ENCODE results near the gene CPN2. TPM values are rescaled to one million over a fixed set of nuclear protein-coding genes. Genes with fewer than 3 reads are reported as not detected.

The CPN2 gene
- total RNA-seq, 1 donor from 2014 or later, result not detected

- H3K9ac ChIP-seq (ENCODE audit: low read depth in 1 of 3, low read length in 3 of 3), result no peak overlapping the region
- no peaks in the 10 kb centered on the region for H3K9me3 ChIP-seq (ENCODE audit: control insufficient read depth in 3 of 3, low read length in 3 of 3)
- H3K36me3 ChIP-seq (ENCODE audit: control insufficient read depth in 3 of 3, insufficient read depth in 3 of 3, low read length in 3 of 3), result no peaks in the 10 kb centered on the region
- H3K27ac ChIP-seq (ENCODE audit: low read depth, low read length), result no peak overlapping the region
- H3K4me3 ChIP-seq (ENCODE audit: low read length in 3 of 3), result no peak overlapping the region
- no peaks in the 10 kb centered on the region for H3K4me1 ChIP-seq (ENCODE audit: control insufficient read depth in 3 of 3, insufficient read depth in 3 of 3, low read length in 3 of 3)
- peaks cover 9 to 30% (median 29%) of the 10 kb centered on the region in 3 donors for H3K27me3 ChIP-seq (ENCODE audit: control insufficient read depth in 3 of 3, insufficient read depth in 3 of 3, low read length in 3 of 3)
These were observed 31.7 kb upstream of the CPN2 start for GRCh38 chr3:194382892-194383223.

- Histone ChIP-seq H3K4me1 (ENCODE audit: control insufficient read depth in 3 of 3, insufficient read depth in 3 of 3, low read length in 3 of 3) (no peaks in the 10 kb centered on the region), H3K4me3 (ENCODE audit: low read length in 3 of 3) (no peak overlapping the region), H3K27ac (ENCODE audit: low read depth, low read length) (no peak overlapping the region), H3K27me3 (ENCODE audit: control insufficient read depth in 3 of 3, insufficient read depth in 3 of 3, low read length in 3 of 3) (peaks cover 9 to 30% (median 29%) of the 10 kb centered on the region in 3 donors), H3K36me3 (ENCODE audit: control insufficient read depth in 3 of 3, insufficient read depth in 3 of 3, low read length in 3 of 3) (no peaks in the 10 kb centered on the region), H3K9me3 (ENCODE audit: control insufficient read depth in 3 of 3, low read length in 3 of 3) (no peaks in the 10 kb centered on the region), H3K9ac (ENCODE audit: low read depth in 1 of 3, low read length in 3 of 3) (no peak overlapping the region)
These were observed 31.2 kb upstream of the CPN2 start for GRCh38 chr3:194382196-194382891.

DNA sequence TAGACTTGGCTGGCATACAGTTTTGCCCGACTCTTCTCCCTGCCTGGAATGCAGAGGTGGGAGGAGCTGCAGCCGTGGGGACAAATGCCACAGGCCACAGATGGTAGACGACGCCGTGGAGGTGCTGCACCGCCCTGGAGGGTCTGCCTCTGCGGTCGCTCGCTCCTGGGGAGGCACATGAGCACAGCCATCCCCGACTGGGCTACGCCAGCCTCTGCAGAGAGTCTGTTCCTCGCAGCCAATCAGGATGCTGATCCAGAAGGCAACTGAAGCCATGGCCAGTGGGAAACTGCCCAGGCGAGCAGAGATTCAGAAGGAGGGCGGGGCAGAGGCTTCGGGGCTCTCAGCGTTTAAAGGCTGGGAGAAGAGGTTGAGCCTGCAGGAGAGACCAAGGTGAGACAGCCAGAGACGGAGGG is 30.3 kb upstream of the CPN2 start:
- Histone ChIP-seq H3K4me3 (ENCODE audit: low read length in 3 of 3) (no peak overlapping the region), H3K9ac (ENCODE audit: low read depth in 1 of 3, low read length in 3 of 3) (no peak overlapping the region), H3K27ac (ENCODE audit: low read depth, low read length) (no peak overlapping the region), H3K36me3 (ENCODE audit: control insufficient read depth in 3 of 3, insufficient read depth in 3 of 3, low read length in 3 of 3) (no peaks in the 10 kb centered on the region), H3K9me3 (ENCODE audit: control insufficient read depth in 3 of 3, low read length in 3 of 3) (no peaks in the 10 kb centered on the region), H3K27me3 (ENCODE audit: control insufficient read depth in 3 of 3, insufficient read depth in 3 of 3, low read length in 3 of 3) (peaks cover 10 to 30% (median 29%) of the 10 kb centered on the region in 3 donors), H3K4me1 (ENCODE audit: control insufficient read depth in 3 of 3, insufficient read depth in 3 of 3, low read length in 3 of 3) (no peaks in the 10 kb centered on the region)

DNA sequence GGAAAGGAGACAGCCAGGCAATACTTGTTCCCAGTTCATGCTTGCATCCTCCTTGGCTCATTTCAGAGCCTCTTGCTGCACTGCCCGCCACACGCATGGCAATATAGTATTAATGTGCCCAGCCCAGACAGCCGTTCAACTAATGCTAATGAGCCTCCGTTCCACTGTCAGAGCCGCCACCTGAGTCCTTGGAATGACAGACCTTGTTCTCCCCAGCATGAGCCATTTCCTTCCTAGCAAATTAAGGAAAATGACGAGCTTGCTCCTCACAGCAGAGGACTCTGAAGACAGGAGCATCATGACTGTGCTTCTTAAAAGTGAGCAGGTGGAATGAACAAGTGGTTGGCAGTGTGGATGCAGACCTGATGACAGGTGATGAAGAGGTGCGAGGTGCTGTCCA is 29.2 kb upstream of the CPN2 start:
- Histone ChIP-seq H3K4me3 (ENCODE audit: low read length in 3 of 3) (no peak overlapping the region), H3K27ac (ENCODE audit: low read depth, low read length) (no peak overlapping the region), H3K9me3 (ENCODE audit: control insufficient read depth in 3 of 3, low read length in 3 of 3) (no peaks in the 10 kb centered on the region), H3K4me1 (ENCODE audit: control insufficient read depth in 3 of 3, insufficient read depth in 3 of 3, low read length in 3 of 3) (no peaks in the 10 kb centered on the region), H3K9ac (ENCODE audit: low read depth in 1 of 3, low read length in 3 of 3) (no peak overlapping the region), H3K36me3 (ENCODE audit: control insufficient read depth in 3 of 3, insufficient read depth in 3 of 3, low read length in 3 of 3) (no peaks in the 10 kb centered on the region), H3K27me3 (ENCODE audit: control insufficient read depth in 3 of 3, insufficient read depth in 3 of 3, low read length in 3 of 3) (peaks cover 16 to 37% (median 36%) of the 10 kb centered on the region in 3 donors)

GRCh38 chr3:194379651-194380050 is 28.5 kb upstream of the CPN2 start:
- no peak overlapping the region for H3K9ac ChIP-seq (ENCODE audit: low read depth in 1 of 3, low read length in 3 of 3)
- H3K4me3 ChIP-seq (ENCODE audit: low read length in 3 of 3), result no peak overlapping the region
- no peaks in the 10 kb centered on the region for H3K36me3 ChIP-seq (ENCODE audit: control insufficient read depth in 3 of 3, insufficient read depth in 3 of 3, low read length in 3 of 3)
- no peaks in the 10 kb centered on the region for H3K9me3 ChIP-seq (ENCODE audit: control insufficient read depth in 3 of 3, low read length in 3 of 3)
- H3K27ac ChIP-seq (ENCODE audit: low read depth, low read length), result no peak overlapping the region
- no peaks in the 10 kb centered on the region for H3K4me1 ChIP-seq (ENCODE audit: control insufficient read depth in 3 of 3, insufficient read depth in 3 of 3, low read length in 3 of 3)
- peaks cover 16 to 35% (median 34%) of the 10 kb centered on the region in 3 donors for H3K27me3 ChIP-seq (ENCODE audit: control insufficient read depth in 3 of 3, insufficient read depth in 3 of 3, low read length in 3 of 3)

- H3K27ac ChIP-seq (ENCODE audit: low read depth, low read length), result no peak overlapping the region
- peaks cover 16 to 32% (median 32%) of the 10 kb centered on the region in 3 donors for H3K27me3 ChIP-seq (ENCODE audit: control insufficient read depth in 3 of 3, insufficient read depth in 3 of 3, low read length in 3 of 3)
- H3K9ac ChIP-seq (ENCODE audit: low read depth in 1 of 3, low read length in 3 of 3), result no peak overlapping the region
- H3K4me1 ChIP-seq (ENCODE audit: control insufficient read depth in 3 of 3, insufficient read depth in 3 of 3, low read length in 3 of 3), result no peaks in the 10 kb centered on the region
- H3K9me3 ChIP-seq (ENCODE audit: control insufficient read depth in 3 of 3, low read length in 3 of 3), result no peaks in the 10 kb centered on the region
- H3K36me3 ChIP-seq (ENCODE audit: control insufficient read depth in 3 of 3, insufficient read depth in 3 of 3, low read length in 3 of 3), result no peaks in the 10 kb centered on the region
- H3K4me3 ChIP-seq (ENCODE audit: low read length in 3 of 3), result no peak overlapping the region
These were observed 28.1 kb upstream of the CPN2 start for GRCh38 chr3:194379231-194379630.

DNA sequence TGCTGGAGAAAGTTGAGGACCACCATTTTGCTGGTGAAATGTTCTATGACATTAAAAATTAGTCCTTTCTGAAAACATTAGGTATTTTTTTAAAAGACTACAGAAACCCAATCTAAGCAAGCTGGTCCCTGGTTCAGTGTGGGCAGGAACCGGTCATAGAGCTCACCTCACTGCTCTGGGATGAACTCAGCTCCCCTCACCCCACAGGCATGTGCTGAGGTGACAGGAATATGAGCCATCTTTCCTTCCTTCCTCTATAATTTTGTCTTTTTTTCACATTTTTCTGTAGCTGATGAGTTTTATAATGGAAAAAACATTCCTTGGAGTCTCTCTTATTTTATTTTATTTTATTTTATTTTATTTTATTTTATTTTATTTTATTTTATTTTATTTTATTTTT is 26.6 kb upstream of the CPN2 start:
- peaks cover 20 to 38% (median 32%) of the 10 kb centered on the region in 3 donors for H3K27me3 ChIP-seq (ENCODE audit: control insufficient read depth in 3 of 3, insufficient read depth in 3 of 3, low read length in 3 of 3)
- H3K4me3 ChIP-seq (ENCODE audit: low read length in 3 of 3), result no peak overlapping the region
- no peak overlapping the region for H3K27ac ChIP-seq (ENCODE audit: low read depth, low read length)
- H3K9me3 ChIP-seq (ENCODE audit: control insufficient read depth in 3 of 3, low read length in 3 of 3), result no peaks in the 10 kb centered on the region
- H3K4me1 ChIP-seq (ENCODE audit: control insufficient read depth in 3 of 3, insufficient read depth in 3 of 3, low read length in 3 of 3), result no peaks in the 10 kb centered on the region
- no peak overlapping the region for H3K9ac ChIP-seq (ENCODE audit: low read depth in 1 of 3, low read length in 3 of 3)
- H3K36me3 ChIP-seq (ENCODE audit: control insufficient read depth in 3 of 3, insufficient read depth in 3 of 3, low read length in 3 of 3), result no peaks in the 10 kb centered on the region

DNA sequence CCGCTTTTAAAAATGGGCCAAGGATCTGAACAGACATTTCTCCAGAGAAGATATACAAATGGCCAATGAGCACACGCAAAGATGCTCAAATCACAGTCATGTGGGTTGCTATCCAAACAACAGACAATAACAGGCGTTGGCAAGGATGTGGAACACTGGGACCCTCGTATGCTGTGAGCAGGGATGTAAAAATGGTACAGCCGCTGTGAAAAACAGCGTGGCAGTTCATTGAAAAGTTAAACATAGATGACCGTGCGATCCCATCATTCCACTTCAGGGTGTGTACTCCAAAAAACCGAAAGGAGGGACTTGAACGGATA is 25.1 kb upstream of the CPN2 start:
- Histone ChIP-seq H3K27me3 (ENCODE audit: control insufficient read depth in 3 of 3, insufficient read depth in 3 of 3, low read length in 3 of 3) (peaks cover 20 to 30% (median 27%) of the 10 kb centered on the region in 3 donors), H3K4me3 (ENCODE audit: low read length in 3 of 3) (no peak overlapping the region), H3K9ac (ENCODE audit: low read depth in 1 of 3, low read length in 3 of 3) (no peak overlapping the region), H3K4me1 (ENCODE audit: control insufficient read depth in 3 of 3, insufficient read depth in 3 of 3, low read length in 3 of 3) (no peaks in the 10 kb centered on the region), H3K9me3 (ENCODE audit: control insufficient read depth in 3 of 3, low read length in 3 of 3) (no peaks in the 10 kb centered on the region), H3K27ac (ENCODE audit: low read depth, low read length) (no peak overlapping the region), H3K36me3 (ENCODE audit: control insufficient read depth in 3 of 3, insufficient read depth in 3 of 3, low read length in 3 of 3) (no peaks in the 10 kb centered on the region)

DNA sequence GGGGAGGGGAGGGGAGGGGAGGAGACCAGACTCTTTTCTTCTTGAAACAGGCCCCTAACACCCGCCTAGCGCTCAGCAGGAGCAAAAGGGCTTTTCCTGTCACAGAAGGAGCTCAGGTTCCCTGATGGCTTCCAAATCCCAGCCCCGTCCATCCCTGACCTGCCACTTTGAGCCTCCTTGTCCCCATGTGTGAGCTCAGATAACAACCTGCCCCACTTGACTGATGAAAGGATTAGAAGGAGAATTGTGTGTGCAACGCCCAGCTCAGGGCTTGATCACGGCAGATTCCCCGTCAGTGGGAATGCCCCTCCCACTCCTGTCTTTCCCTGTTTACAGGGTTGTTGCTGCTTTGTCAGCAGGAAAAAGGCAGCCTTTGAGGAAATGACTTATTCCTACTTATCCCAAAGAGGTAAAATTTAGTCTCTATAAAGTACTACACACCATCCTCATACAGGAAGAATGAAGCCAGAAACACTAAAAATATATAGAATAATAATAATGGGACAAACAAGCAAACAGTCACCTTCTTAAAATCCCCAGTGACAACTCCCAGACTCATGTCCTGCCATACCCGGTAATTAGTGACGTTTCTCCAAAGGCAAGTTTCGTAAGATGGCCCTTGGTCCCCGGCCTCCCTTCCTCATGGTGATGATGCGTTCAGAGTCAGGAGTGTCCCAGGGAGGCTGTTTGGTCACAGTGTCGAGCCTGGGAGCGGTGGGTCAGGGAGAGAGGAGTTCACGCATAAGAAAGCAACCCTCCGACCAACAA is 24.5 kb upstream of the CPN2 start:
- peaks cover 20 to 29% (median 28%) of the 10 kb centered on the region in 3 donors for H3K27me3 ChIP-seq (ENCODE audit: control insufficient read depth in 3 of 3, insufficient read depth in 3 of 3, low read length in 3 of 3)
- H3K9ac ChIP-seq (ENCODE audit: low read depth in 1 of 3, low read length in 3 of 3), result no peak overlapping the region
- H3K36me3 ChIP-seq (ENCODE audit: control insufficient read depth in 3 of 3, insufficient read depth in 3 of 3, low read length in 3 of 3), result no peaks in the 10 kb centered on the region
- H3K9me3 ChIP-seq (ENCODE audit: control insufficient read depth in 3 of 3, low read length in 3 of 3), result no peaks in the 10 kb centered on the region
- H3K27ac ChIP-seq (ENCODE audit: low read depth, low read length), result no peak overlapping the region
- no peak overlapping the region for H3K4me3 ChIP-seq (ENCODE audit: low read length in 3 of 3)
- no peaks in the 10 kb centered on the region for H3K4me1 ChIP-seq (ENCODE audit: control insufficient read depth in 3 of 3, insufficient read depth in 3 of 3, low read length in 3 of 3)

DNA sequence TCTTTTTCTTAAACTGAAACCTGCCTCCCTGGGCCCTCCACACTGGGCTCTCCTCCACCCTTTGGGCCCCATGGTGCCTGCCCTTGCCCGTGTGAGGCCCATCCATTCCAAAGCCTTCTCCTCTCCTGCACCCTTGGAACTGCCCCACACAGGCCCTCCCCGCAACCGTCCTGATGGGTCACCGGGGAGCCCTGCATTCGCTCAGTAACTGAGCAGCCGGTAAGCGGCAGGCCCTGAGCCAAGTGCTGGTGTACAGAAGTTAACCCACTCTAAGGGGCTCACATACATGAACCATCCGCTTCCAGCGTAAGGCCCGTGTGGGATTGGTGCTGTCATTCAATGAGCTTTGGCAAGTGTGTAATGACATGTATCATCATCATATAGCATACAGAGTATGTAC is 23.8 kb upstream of the CPN2 start:
- Histone ChIP-seq H3K36me3 (ENCODE audit: control insufficient read depth in 3 of 3, insufficient read depth in 3 of 3, low read length in 3 of 3) (no peaks in the 10 kb centered on the region), H3K27me3 (ENCODE audit: control insufficient read depth in 3 of 3, insufficient read depth in 3 of 3, low read length in 3 of 3) (peaks cover 23 to 29% (median 26%) of the 10 kb centered on the region in 3 donors), H3K4me3 (ENCODE audit: low read length in 3 of 3) (no peak overlapping the region), H3K27ac (ENCODE audit: low read depth, low read length) (no peak overlapping the region), H3K9ac (ENCODE audit: low read depth in 1 of 3, low read length in 3 of 3) (no peak overlapping the region), H3K9me3 (ENCODE audit: control insufficient read depth in 3 of 3, low read length in 3 of 3) (no peaks in the 10 kb centered on the region), H3K4me1 (ENCODE audit: control insufficient read depth in 3 of 3, insufficient read depth in 3 of 3, low read length in 3 of 3) (no peaks in the 10 kb centered on the region)
